ENCODE results near the gene NFYC.

- TF ChIP-seq CTCF (IDR thresholded peaks at IDR 0.05) = no peak
- no peak for TF ChIP-seq MAX (IDR thresholded peaks at IDR 0.05; ENCODE audit: low read depth)
These were observed 97.8 kb downstream of the NFYC start for GRCh38 chr1:40789342-40789598.

Data from SK-N-SH (cell line).